Measurements from ENCODE around the gene PHACTR2.

- TF ChIP-seq CTCF (IDR thresholded peaks at IDR 0.05) (no peak), POLR2A (IDR thresholded peaks at IDR 0.05) (no peak)
These were observed 186.0 kb downstream of the PHACTR2 start for GRCh38 chr6:143863771-143864170.

Measured in body of pancreas (tissue), 4 donors.